H9 (cell line): ENCODE results near the gene ADAMTS3. TPM values are rescaled to one million over a fixed set of nuclear protein-coding genes. Genes with fewer than 3 reads are reported as not detected.

Experiments
- DNase-seq: peaks from one replicate; pipeline ENCODE4 v3.0.0-alpha.2; 2017
- H2AFZ ChIP-seq: one replicate; pipeline ENCODE4 v1.6.1; 2013; ENCODE audit warnings: mild to moderate bottlenecking, low read length, control low read depth, moderate library complexity
- H2AK5ac ChIP-seq: 2 replicates; pipeline ENCODE4 v1.6.1; 2013; ENCODE audit warnings: low read length, control low read depth, mixed read lengths; ENCODE audit not compliant: insufficient read length
- H2BK120ac ChIP-seq: one replicate; pipeline ENCODE4 v1.6.1; 2013; ENCODE audit warnings: low read depth, mild to moderate bottlenecking, low read length, control low read depth, inconsistent platforms; ENCODE audit not compliant: poor library complexity, severe bottlenecking
- H2BK12ac ChIP-seq: 2 replicates; pipeline ENCODE4 v1.6.1; 2013; ENCODE audit warnings: low read length, control low read depth, mixed read lengths, low read depth; ENCODE audit not compliant: insufficient read length
- H2BK15ac ChIP-seq: 2 replicates; pipeline ENCODE4 v1.6.1; 2013; ENCODE audit warnings: low read depth, low read length, control low read depth
- H2BK20ac ChIP-seq: one replicate; pipeline ENCODE4 v1.6.1; 2013; ENCODE audit warnings: low read depth, mild to moderate bottlenecking, low read length, control low read depth, inconsistent platforms; ENCODE audit not compliant: poor library complexity, severe bottlenecking
- H2BK5ac ChIP-seq: 2 replicates; pipeline ENCODE4 v1.6.1; 2013; ENCODE audit warnings: low read length, control low read depth, mixed read lengths; ENCODE audit not compliant: insufficient read length
- H3K14ac ChIP-seq: 2 replicates; pipeline ENCODE4 v1.6.1; 2013; ENCODE audit warnings: low read length, control low read depth; ENCODE audit not compliant: insufficient read depth
- H3K18ac ChIP-seq: 2 replicates; pipeline ENCODE4 v1.6.1; 2013; ENCODE audit warnings: low read depth, mild to moderate bottlenecking, mixed read lengths, low read length, control low read depth; ENCODE audit not compliant: insufficient read length
- H3K23ac ChIP-seq: 2 replicates; pipeline ENCODE4 v1.6.1; 2013; ENCODE audit warnings: low read length, control low read depth, mixed read lengths, low read depth; ENCODE audit not compliant: insufficient read length
- H3K23me2 ChIP-seq: 2 replicates; pipeline ENCODE4 v1.6.1; 2013; ENCODE audit warnings: low read depth, mild to moderate bottlenecking, mixed read lengths, low read length, control low read depth; ENCODE audit not compliant: insufficient read length, poor library complexity, severe bottlenecking
- H3K27ac ChIP-seq: 2 replicates; pipeline ENCODE4 v1.5.1; 2013; ENCODE audit warnings: low read length, control low read depth, mixed read lengths, low read depth; ENCODE audit not compliant: insufficient read length
- H3K27me3 ChIP-seq: 2 replicates; pipeline ENCODE4 v1.6.1; 2013; ENCODE audit warnings: low read length, control low read depth, inconsistent platforms; ENCODE audit not compliant: insufficient read depth
- H3K4ac ChIP-seq: 2 replicates; pipeline ENCODE4 v1.6.1; 2013; ENCODE audit warnings: low read depth, mild to moderate bottlenecking, control low read depth, inconsistent platforms, low read length, moderate library complexity
- H3K4me1 ChIP-seq: 2 replicates; pipeline ENCODE4 v1.6.1; 2013; ENCODE audit warnings: low read length, control low read depth, inconsistent platforms; ENCODE audit not compliant: insufficient read depth
- H3K4me2 ChIP-seq: 2 replicates; pipeline ENCODE4 v1.6.1; 2013; ENCODE audit warnings: low read length, control low read depth, mixed read lengths; ENCODE audit not compliant: insufficient read length, insufficient read depth
- H3K56ac ChIP-seq: 2 replicates; pipeline ENCODE4 v1.6.1; 2013; ENCODE audit warnings: low read depth, mild to moderate bottlenecking, mixed read lengths, low read length, control low read depth; ENCODE audit not compliant: insufficient read length
- H3K79me1 ChIP-seq: 2 replicates; pipeline ENCODE4 v1.6.1; 2013; ENCODE audit warnings: low read depth, mild to moderate bottlenecking, moderate library complexity, low read length, control low read depth, inconsistent platforms; ENCODE audit not compliant: insufficient read depth, poor library complexity, severe bottlenecking
- H3K79me2 ChIP-seq: 2 replicates; pipeline ENCODE4 v1.6.1; 2013; ENCODE audit warnings: low read length, control low read depth, inconsistent platforms; ENCODE audit not compliant: insufficient read depth
- H3K9ac ChIP-seq: 2 replicates; pipeline ENCODE4 v1.6.1; 2013; ENCODE audit warnings: low read length, control low read depth, mixed read lengths; ENCODE audit not compliant: insufficient read length; ENCODE audit errors: extremely low read depth
- H3K9me3 ChIP-seq: one replicate; pipeline ENCODE4 v1.6.1; 2013; ENCODE audit warnings: low read depth, low read length, inconsistent platforms; ENCODE audit not compliant: control insufficient read depth
- H3T11ph ChIP-seq: one replicate; pipeline ENCODE4 v1.6.1; 2013; ENCODE audit warnings: mild to moderate bottlenecking, low read length, control low read depth, inconsistent platforms
- H4K20me1 ChIP-seq: one replicate; pipeline ENCODE4 v1.6.1; 2013; ENCODE audit not compliant: control insufficient read depth, insufficient read length, insufficient read depth
- H4K5ac ChIP-seq: 2 replicates; pipeline ENCODE4 v1.6.1; 2013; ENCODE audit warnings: low read depth, mild to moderate bottlenecking, mixed read lengths, low read length, control low read depth; ENCODE audit not compliant: insufficient read length
- H4K8ac ChIP-seq: replicated peaks from 2 replicates; pipeline ENCODE4 v1.6.1; 2013; ENCODE audit warnings: low read length, control low read depth, mixed read lengths, low read depth; ENCODE audit not compliant: insufficient read length
- H4K91ac ChIP-seq: 2 replicates; pipeline ENCODE4 v1.6.1; 2013; ENCODE audit warnings: low read depth, mild to moderate bottlenecking, moderate library complexity, mixed read lengths, low read length, control low read depth; ENCODE audit not compliant: insufficient read length
- H3K27ac Mint-ChIP-seq, 3 experiments: 2 replicates in 2 of 3; 3 replicates in 1 of 3; pipeline ENCODE4 v1.8.0; 2020 to 2021; ENCODE audit warnings: mixed read lengths in 3 of 3, mild to moderate bottlenecking in 1 of 3, moderate library complexity in 1 of 3
- H3K27me3 Mint-ChIP-seq: 2 replicates; pipeline ENCODE4 v1.8.0; 2021; ENCODE audit warnings: low read depth, mild to moderate bottlenecking, moderate library complexity, mixed read lengths
- H3K36me3 Mint-ChIP-seq, 3 experiments: 2 replicates in 2 of 3; 3 replicates in 1 of 3; pipeline ENCODE4 v1.8.0; 2020 to 2021; ENCODE audit warnings: low read depth in 3 of 3, mixed read lengths in 3 of 3; ENCODE audit not compliant: insufficient read depth in 1 of 3
- H3K4me1 Mint-ChIP-seq, 2 experiments: 2 replicates each; pipeline ENCODE4 v1.8.0; 2020; ENCODE audit warnings: mixed read lengths in 2 of 2
- H3K4me3 Mint-ChIP-seq, 2 experiments: 2 replicates in 1 of 2; 3 replicates in 1 of 2; pipeline ENCODE4 v1.8.0; 2020 to 2021; ENCODE audit warnings: mild to moderate bottlenecking in 2 of 2, mixed read lengths in 2 of 2, moderate library complexity in 1 of 2
- H3K9me3 Mint-ChIP-seq, 2 experiments: 2 replicates in 1 of 2; 3 replicates in 1 of 2; pipeline ENCODE4 v1.8.0; 2020; ENCODE audit warnings: mild to moderate bottlenecking in 2 of 2, mixed read lengths in 2 of 2, moderate library complexity in 1 of 2
- CTCF ChIP-seq: fragments of 200-600 bp; sonication (generic); conservative IDR thresholded peaks from 3 replicates; pipeline ENCODE4 v1.8.0; 2021; ENCODE audit warnings: antibody characterized with exemption, mild to moderate bottlenecking
- total RNA-seq: library from RNA; stranded (reverse); gene quantifications from 2 replicates; pipeline ENCODE4 v1.2.1, GENCODE V29; 2021

Gene ADAMTS3
- total RNA-seq, 1 experiment from 2014 or later = 1.1 TPM

DNA sequence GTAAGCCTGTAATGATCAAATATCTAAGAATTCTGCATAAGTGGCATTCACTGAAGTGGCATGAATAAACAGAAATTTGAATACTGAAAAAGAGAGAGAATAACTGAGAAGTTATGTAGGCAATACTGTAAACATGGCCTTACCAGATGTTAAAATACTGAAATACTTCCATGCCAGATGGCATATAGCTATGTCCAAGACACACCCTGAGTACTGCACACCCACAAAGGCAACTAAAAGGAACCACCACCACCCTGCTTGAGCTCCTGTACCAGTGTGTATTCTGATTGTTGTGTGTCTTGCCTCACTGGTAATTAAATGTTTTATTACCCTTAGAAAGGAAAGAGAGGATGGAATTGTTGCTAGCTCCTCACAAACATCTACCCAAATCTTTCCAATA lies 192.1 kb downstream of the ADAMTS3 start:
- no peak overlapping the region for H3K4ac ChIP-seq
- no peaks in the 10 kb centered on the region for H3K9me3 ChIP-seq
- H4K20me1 ChIP-seq = no peaks in the 10 kb centered on the region
- H3K27me3 ChIP-seq = no peaks in the 10 kb centered on the region
- H3K79me2 ChIP-seq = no peaks in the 10 kb centered on the region
- no peak overlapping the region for H3K27ac ChIP-seq
- Mint-ChIP-seq H3K27ac (no peak overlapping the region), H3K4me1 (no peaks in the 10 kb centered on the region), H3K4me3 (no peak overlapping the region), H3K36me3 (no peaks in the 10 kb centered on the region), H3K27me3 (no peaks in the 10 kb centered on the region), H3K9me3 (no peaks in the 10 kb centered on the region)
- no peak overlapping the region for H2AFZ ChIP-seq
- H2AK5ac ChIP-seq = no peak overlapping the region
- no peak overlapping the region for H2BK20ac ChIP-seq
- H3K18ac ChIP-seq = no peak overlapping the region
- no peak overlapping the region for H3T11ph ChIP-seq
- no peak overlapping the region for H2BK5ac ChIP-seq
- H4K8ac ChIP-seq = no peak overlapping the region
- no peaks in the 10 kb centered on the region for H3K4me1 ChIP-seq
- H2BK12ac ChIP-seq = no peak overlapping the region
- H2BK15ac ChIP-seq = no peak overlapping the region
- no peak overlapping the region for H4K91ac ChIP-seq
- no peak overlapping the region for H3K14ac ChIP-seq
- no peak overlapping the region for H3K9ac ChIP-seq
- H3K56ac ChIP-seq = no peak overlapping the region
- H4K5ac ChIP-seq = no peak overlapping the region
- no peak overlapping the region for H3K23ac ChIP-seq
- H2BK120ac ChIP-seq = no peak overlapping the region
- TF ChIP-seq CTCF = no peak
- DNase-seq = no peak
- no peaks in the 10 kb centered on the region for H3K23me2 ChIP-seq
- no peak overlapping the region for H3K4me2 ChIP-seq
- H3K79me1 ChIP-seq = no peaks in the 10 kb centered on the region
